HG03095 (cell line): ENCODE results near the gene LAIR1.

Experiments
- ATAC-seq: cut with Tn5 transposase; IDR thresholded peaks from one replicate; pipeline ENCODE4 v1.9.1; 2021; ENCODE audit warnings: moderate library complexity; ENCODE audit not compliant: unreplicated experiment

Gene LAIR1

DNA sequence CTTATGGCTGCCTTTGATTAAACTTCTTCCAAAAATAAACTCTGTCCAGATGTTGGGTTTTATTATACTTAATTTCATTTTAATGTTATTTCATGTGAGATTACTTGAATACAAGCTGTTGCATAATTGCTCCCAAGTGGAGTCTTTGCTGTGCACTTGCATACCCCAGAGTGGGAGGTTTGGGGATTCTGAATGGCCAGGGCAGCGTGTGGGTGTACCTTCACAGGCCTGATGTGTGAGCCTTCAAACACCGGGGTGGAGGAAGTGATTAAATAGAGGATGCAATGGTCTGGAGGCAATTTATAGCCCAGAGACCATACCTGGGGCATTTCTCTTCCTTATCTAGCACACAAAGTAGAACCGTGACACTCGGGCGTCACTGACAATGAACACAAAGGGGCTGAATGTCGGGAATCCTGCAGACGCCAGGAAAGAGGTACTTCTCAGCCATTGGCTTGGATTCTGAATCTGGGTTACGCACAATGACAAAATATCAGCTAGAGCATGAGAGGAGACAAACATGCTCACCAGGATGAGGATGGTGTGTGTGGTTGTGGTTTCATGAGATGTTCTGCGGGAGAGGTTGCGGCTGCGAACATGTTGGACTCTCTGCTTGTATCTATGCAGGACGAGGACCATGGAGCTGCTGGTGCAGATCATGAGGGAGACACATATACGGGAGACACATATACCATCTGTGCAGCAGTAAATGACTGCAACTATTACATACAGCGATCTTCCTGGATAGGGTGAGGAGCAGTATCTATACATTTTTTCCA, 44.6 kb downstream of the LAIR1 start:
- no peak for ATAC-seq

GRCh38 chr19:54319049-54319448, 45.7 kb downstream of the LAIR1 start:
- ATAC-seq = no peak

DNA sequence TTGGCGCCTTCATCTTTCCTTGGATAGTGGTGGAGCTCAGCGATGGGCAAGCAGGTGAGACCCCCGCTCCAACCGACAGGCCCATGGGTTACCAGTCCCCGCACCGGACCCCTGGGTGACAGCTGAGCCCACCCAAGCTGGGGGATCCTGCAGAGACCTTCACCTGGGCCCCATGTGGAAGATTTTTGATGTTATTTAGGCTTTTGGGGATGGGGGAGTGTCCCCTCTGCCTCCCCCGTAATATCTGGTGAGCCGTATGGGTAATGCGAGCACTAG, 46.8 kb downstream of the LAIR1 start:
- ATAC-seq = no peak

DNA sequence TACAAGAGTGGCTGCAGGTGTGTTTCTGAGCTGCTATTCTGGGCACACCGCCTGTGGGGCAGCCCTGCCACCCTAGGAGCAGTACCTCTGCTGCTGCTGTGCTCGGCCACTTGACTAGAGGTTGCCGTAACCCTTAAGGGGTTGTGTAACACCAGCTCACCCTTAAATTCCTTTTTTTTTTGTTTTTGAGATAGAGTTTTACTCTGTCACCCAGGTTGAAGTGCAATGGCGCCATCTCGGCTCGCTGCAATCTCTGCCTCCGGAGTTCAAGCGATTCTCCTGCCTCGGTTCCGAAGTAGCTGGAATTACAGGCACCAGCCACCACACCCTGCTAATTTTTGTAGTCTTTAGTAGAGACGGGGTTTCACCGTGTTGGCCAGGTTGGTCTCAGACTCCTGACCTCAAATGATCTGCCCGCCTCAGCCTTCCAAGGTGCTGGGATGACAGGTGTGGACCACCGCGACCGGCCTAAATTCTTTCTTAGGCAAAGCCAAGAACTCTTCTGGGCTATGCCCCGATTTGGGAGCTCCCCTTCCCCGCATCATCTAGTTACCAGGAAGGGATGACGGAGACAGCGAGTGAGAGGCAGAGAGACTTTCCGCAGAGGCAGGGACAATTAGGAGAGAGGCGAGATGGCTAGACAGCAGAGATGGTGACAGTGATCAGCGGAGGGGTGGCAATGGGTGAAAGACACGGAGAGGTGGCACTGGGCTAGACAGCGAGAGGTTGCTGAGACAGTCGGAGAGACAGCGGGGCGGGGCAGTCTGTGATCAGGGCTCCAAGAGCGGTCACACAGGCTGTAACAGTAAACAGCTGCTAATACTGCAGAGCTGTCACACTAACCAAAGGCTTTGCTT, 47.4 kb downstream of the LAIR1 start:
- no peak for ATAC-seq

DNA sequence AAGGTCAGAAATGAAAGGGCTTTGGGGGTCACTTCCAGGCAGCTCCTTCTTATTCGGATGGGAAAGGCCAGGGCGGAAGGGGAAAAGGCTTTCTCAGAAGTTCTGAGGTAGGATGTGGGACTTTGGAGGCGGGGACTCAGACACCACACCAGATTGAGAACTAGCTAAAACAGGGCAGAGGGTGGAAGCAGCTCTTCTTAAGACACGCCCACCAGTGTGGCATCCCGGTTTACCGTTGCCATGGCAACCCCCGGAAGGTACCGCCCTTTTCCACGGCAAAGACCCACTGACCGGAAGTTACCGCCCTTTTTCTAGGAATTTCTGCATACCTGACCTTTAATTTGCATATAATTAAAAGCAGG, 48.0 kb downstream of the LAIR1 start:
- no peak for ATAC-seq

DNA sequence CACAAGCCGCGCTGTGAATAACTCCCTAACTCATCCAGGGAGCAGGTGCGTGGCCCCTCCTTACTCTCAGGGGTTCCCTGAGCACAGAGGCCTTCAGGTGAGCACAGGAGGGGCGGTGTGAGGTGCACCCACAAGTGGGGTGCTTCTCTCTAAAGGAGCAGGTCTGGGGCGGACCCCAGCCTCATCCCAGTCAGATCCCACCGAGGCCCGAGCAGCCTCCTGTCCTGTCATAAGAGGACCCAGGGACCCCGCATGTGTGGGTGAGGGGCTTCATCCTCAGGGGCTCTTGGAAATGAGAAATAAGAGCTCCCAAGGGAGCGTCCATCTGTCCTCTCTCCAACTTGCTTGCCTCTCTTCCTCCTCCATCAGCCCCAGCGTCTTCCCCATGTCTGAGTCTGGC, 48.8 kb downstream of the LAIR1 start:
- ATAC-seq = no peak

GRCh38 chr19:54312436-54313377, 52.0 kb downstream of the LAIR1 start, which contains the start of gene LILRA5:
Gene LILRA5 (minus strand): TSS chr19:54313166. CDS start chr19:54313019, 147 bp downstream.
- no peak for ATAC-seq

- ATAC-seq = no peak
Measured at GRCh38 chr19:54312011-54312410, 52.7 kb downstream of the LAIR1 start.

- no peak for ATAC-seq
Measured at GRCh38 chr19:54311486-54311885, 53.2 kb downstream of the LAIR1 start.

GRCh38 chr19:54310543-54310942, 54.2 kb downstream of the LAIR1 start:
- ATAC-seq = no peak

DNA sequence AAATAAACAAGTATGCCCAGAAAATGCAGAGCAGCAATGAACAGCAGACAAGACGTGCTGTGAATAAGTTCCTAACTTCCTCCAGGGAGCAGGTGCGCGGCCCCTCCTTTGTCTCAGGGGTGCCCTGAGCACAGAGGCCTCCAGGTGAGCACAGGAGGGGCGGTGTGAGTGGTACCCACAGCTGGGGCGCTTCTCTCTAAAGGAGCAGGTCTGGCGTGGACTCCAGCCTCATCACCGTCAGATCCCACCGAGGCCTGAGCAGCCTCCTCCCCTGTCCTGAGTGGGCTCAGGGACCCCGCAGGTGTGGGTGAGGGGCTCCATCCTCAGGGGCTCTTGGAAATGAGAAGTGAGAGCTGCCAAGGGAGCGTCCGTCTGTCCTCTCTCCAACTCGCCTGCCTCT, 54.9 kb downstream of the LAIR1 start:
- ATAC-seq = no peak

DNA sequence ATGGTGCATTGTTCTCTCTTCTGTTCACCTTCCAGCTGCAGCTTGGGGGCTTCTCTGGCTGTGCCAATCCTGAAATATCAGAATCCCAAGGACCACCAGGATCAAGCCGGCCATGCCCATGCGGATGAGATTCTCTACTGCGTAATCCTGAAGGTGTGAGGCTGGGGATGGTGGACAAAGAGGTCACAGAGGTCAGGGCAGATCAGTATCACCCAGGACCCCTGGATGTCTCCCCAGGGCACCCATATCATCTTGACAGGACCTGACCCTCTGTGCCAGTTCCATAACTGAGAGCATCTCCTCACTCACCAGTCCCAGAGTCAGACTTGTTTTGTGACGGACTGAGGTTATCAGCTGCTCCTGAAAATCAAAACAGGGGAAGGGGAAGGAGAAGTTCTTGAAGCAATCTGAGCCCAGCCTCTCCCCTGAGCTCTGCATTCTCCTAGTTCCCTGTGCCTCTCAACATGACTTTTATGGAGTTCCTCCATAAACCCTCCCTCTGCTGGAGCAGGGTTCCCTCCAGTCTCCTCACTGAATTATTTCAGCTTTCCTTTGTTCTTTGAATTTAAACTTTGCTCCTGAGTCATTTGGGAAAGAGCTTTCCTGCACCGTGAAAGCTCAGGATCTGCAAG, 57.2 kb downstream of the LAIR1 start:
- ATAC-seq = no peak

DNA sequence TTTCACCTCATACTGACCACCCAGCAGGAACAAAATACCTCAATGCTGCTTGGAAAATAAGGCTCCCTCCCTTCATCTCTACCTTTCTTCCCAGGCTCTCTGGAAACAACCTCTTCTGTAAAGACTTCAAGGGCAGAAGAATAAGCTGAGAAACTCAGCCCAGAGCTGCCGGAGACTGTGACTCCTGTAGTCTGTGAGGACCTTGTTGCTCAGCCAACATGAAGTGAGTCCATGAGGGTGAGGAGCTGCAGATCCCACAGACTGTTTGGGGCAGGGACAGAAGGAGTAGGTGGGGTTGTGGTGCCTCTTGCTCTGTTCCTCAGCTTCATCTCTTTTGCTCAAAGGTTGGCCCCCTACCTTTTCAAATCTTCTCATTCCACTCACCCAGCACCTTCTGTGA, 59.6 kb downstream of the LAIR1 start:
- no peak for ATAC-seq

DNA sequence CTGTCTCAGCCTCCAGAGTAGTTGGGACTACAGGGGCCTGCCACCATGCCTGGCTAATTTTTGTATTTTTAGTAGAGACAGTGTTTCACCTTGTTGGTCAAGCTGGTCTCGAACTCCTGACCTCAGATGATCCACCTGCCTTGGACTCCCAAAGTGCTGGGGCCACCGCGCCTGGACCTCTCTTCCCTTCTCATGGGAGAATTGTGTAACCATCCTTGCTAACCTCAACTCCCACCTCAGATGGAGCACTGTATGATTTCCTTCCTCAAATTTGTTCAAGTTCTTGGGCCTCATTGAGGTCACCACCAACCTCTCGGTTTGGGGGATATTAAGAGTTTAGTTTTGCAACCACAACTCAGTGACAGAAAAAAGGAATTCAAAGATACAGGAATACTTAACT, 62.5 kb downstream of the LAIR1 start:
- ATAC-seq = no peak
